ENCODE data around the gene UVSSA.
A peak's percentile ranks its signal among the peaks of the same experiment; 100 is the strongest.
"Not testable (repeated sequence)": the region's sequence is repeated elsewhere in the genome, so short reads cannot be mapped to it uniquely, and the experiment has no call there.

UVSSA gene

DNA sequence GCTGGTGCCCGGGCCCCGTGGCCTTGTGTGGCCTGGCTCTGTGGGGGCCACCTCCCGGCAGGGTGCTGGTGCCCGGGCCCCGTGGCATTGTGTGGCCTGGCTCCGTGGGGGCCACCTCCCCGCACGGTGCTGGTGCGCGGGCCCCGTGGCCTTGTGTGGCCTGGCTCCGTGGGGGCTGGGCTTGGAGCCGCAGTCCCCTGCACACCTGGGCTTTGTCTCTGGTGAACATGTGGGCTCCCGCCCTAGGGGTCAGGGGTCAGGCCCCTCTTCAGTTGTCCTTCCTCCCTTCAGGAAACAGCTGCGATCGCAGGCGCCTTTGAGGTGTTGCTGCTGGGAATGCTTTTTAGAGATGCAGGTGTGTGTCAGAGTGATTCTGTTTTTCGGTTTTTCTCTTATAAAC is 17.2 kb downstream of the UVSSA start:
- DNase-seq (ENCODE audit: low spot score), result no peak

DNA sequence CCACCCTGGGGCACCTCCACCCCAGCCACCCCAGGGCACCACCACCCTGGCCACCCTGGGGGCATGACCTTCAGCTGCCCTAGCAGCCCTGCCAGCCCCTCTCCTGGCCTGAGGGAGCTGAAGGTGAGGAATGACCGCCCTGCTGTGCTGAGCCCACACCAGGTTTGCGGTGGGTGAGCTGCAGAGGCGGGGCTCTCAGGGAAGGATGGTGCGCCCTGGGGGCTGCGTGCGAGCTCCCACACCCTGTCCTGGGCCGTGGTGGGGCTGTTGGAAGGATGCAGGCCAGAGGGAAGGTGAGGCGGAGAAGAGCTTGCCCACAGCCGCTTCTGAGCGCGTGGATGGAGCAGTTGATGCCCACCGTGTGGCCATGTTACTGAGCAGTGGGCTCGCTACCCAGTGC is 17.7 kb downstream of the UVSSA start:
- no peak for DNase-seq (ENCODE audit: low spot score)

DNA sequence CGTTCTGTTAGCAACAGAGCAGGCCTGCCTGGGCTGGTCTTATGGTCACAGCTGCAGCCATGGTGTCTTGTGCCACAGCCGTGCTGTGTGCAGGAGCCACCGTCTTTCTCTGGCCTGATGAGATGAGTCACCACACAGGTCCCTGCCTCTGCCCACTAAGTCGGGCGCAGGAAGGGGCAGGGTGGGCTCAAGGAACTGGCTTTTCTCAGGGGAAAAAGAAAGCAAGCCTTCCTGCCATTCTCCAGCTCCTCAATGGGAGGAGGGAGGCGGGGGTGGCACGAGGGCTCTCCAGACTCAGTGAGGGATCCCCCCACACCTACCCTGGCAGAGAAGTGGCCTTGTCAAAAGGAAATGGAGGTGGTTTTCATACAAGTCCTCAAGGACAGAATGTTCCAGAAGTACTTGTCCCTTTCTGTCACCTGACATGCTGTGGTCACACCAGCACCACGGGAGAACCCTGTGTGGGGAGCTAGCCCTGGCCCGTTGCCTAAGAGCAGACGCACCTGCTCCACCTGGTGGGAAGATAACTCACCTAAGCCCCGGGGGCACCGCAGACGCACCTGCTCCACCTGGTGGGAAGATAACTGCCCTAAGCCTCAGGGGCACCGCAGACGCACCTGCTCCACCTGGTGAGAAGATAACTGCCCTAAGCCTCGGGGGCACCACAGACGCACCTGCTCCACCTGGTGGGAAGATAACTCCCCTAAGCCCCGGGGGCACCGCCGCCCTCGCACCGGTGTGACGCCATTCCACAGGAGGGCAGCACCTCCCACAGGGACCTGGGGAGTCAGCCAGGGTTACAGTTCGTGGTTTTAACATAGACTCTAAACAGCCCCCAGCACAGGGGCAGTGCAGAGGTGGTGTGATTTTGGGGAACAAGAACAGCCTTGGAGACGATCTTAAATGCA is 18.5 kb downstream of the UVSSA start:
- no peak for DNase-seq (ENCODE audit: low spot score)

- no peak for DNase-seq (ENCODE audit: low spot score)
Observed at GRCh38 chr4:1366371-1367229, 19.6 kb downstream of the UVSSA start.

DNA sequence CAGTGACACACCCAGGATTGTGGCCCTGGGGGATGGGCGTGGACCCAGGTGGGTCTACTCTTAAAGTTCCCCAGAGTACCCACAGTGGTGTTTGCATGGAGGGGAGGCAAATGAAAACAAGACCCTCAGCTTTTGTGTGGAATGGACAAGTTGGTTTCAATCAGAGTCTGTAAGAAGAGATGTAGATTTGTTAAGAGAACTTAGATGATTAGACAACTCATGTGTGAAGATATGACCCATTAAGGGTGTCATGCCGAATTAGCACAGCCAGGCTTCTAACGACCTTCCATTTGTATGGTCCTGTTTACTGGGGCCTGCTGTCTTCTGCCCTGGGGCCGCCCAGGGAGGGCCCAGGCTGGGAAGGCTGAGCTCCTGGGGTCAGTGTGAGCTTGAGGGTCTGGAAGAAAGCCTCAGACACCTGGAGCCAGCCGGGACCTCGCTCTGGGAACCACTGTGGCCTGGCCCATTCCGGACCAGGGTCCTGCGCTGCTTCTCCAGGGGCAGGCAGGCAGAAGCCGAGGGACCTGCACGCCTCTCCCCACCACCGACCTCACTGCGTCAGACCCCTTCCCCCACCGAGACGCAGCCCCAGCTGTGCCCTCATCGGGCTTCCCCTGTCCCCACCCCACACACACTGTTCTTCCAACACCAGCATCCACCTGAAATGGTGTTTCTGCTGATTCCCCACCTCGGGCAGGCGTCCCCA is 20.4 kb downstream of the UVSSA start:
- no peak for DNase-seq (ENCODE audit: low spot score)

GRCh38 chr4:1367936-1368289 is 20.9 kb downstream of the UVSSA start:
- DNase-seq (ENCODE audit: low spot score), result no peak

GRCh38 chr4:1368421-1369090 is 21.5 kb downstream of the UVSSA start:
- DNase-seq (ENCODE audit: low spot score), result no peak

- DNase-seq (ENCODE audit: low spot score), result no peak
Observed at GRCh38 chr4:1369091-1369450, 22.1 kb downstream of the UVSSA start.

DNA sequence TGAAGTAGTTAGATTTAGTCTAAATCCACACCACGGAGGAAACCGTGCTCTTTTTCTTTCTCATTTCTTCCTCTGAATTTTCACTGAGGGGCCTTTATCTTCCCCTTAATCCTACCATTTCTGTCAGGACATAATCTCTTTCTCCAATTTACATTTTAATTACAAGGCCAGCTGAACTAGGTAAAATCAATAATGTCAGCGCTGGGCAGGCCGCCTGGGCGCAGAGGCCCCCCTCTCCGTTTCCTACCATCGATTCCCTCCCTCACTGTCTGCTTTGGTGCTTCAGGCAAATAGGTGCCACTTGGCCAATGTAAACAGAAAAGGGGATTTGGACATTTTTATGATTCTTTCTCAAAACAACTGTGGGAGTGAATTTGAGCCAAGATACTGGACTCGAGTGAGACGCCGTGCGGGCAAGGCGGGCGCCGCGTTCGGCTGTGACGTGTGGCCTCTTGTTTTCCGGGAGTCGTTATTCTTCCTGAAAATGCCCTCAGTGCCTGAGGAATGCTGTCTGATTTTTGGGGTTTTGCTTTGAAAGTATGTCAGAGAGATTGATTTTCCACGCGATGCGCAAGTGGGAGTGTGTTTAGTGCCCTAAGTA is 22.6 kb downstream of the UVSSA start:
- no peak for DNase-seq (ENCODE audit: low spot score)

DNA sequence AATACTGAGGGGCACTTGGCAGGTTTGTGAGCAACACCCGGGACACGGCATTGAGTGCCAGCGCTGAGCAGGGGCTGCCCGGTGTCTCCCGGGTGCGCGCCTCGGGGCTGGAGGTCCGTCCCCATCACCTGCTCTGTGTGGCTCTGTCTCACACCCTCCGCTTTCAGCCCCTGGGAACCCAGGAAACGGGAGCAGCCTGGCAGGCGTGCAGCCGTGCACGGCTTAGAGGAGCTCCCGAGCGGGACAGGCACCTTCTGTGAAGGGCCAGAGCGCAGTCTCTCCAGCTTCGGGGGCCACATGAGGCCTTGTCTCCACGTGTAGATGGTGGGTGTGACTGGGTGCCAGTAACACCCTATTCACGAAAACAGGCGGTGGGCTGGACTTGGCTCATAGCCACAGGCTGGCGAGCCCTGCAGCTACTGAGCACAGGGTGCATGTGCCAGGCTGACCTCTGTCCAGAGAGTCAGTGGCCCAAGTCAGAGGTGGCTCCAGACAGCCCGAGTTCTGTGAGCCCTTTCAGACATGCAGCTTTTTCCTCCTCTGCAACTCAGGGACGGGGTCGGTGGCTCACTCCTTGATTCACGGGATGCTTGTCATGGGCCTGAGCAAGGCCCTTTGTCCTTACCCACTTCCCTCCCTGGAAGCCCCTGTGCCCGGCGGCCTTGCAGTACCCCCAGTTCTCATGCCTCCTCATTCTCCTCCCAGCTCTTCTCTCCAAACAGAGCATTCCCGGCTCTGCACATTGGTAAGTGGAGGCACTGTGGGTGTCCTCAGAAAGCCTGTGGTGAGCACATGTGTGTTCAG is 23.5 kb downstream of the UVSSA start:
- DNase-seq (ENCODE audit: low spot score), result no peak

- DNase-seq (ENCODE audit: low spot score), result no peak
Observed at GRCh38 chr4:1371176-1372165, 24.5 kb downstream of the UVSSA start.

GRCh38 chr4:1372576-1372975 is 25.6 kb downstream of the UVSSA start:
- DNase-seq (ENCODE audit: low spot score), result not testable (repeated sequence)

DNA sequence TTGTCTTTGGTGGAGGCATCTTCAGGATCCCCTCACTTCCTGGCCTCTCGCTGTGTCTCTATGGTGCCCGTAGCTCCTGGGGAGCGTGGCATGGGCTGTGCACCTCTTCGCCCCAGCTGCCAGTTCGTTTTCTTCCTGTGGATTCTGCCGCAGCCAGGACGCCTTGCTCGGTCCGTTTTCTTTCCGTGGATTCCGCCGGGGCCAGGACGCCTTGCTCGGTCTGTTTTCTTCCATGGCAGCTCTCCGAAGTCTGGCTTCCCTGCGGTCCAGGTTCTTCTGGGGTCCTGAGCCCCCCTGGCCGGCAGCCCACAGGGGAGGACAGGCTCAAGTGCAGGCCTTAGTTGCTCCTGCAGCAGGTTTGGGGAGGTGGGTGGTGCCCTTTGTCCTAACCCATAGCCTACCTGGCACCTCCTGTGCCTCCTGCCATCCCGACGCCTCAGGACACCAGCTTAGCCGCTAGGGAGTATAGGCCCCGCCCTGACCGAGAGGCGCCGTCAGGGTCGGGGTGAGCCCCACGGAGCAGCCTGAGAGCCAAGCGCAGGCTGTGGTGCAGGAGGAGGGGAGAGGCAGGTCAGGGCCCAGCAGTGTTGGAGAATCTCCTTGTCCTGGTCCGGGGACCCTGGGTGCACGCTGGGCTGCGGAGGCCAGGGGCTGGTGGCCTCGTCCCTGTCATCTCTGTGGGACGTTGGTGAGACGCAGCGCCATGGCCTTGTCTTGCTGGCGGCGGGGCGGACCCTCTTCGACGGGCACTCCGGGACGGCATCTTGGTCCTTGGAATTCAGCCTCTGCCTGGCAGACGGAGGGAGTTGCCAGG is 27.1 kb downstream of the UVSSA start:
- no peak for DNase-seq (ENCODE audit: low spot score)

- no peak for DNase-seq (ENCODE audit: low spot score)
Observed at GRCh38 chr4:1374706-1375045, 27.7 kb downstream of the UVSSA start.

GRCh38 chr4:1375051-1375721 is 28.2 kb downstream of the UVSSA start:
- DNase-seq (ENCODE audit: low spot score), result peak; percentile 34

- DNase-seq (ENCODE audit: low spot score), result no peak
Observed at GRCh38 chr4:1375761-1376322, 28.8 kb downstream of the UVSSA start.

DNA sequence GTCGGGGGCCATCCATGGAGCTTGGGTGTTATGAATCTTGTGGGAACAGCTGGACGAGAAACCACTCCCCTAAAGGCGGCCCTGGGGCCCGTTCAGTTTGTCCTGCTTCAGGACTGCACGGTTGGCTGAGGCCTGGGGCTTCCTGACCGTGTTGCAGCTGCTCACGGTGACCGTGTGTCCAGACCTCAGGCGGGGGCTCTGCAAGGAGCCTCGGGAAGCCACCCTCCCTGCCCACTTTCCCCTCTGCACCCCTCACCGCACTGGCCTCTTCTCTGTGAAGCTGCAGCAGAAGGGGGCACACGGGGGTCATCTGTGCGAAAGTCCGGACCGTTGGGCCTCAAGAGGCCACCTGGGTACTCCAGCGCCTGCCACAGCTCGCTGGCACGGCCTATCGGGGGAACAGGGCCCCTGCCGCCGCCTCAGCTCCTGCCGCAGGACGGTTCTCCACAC is 29.4 kb downstream of the UVSSA start:
- no peak for DNase-seq (ENCODE audit: low spot score)

All from cerebellar cortex (tissue), 1 donor.